Testis (tissue), 2 donors: Measurements from ENCODE around the gene DENND1A.

Experiments used
- CTCF ChIP-seq, 3 experiments: fragments of 450-650 bp in 2 of 3; fragments of 200-600 bp in 1 of 3; sonication (generic) in 1 of 3; IDR thresholded peaks; one replicate each; pipeline ENCODE4 v1.5.1; 2016 to 2019; ENCODE audit warnings: antibody characterized with exemption in 3 of 3, mild to moderate bottlenecking in 2 of 3, moderate library complexity in 1 of 3
- POLR2A ChIP-seq: fragments of 450-650 bp; IDR thresholded peaks from one replicate; pipeline ENCODE4 v1.6.1; 2017; ENCODE audit warnings: antibody characterized with exemption, mild to moderate bottlenecking, moderate library complexity

DNA sequence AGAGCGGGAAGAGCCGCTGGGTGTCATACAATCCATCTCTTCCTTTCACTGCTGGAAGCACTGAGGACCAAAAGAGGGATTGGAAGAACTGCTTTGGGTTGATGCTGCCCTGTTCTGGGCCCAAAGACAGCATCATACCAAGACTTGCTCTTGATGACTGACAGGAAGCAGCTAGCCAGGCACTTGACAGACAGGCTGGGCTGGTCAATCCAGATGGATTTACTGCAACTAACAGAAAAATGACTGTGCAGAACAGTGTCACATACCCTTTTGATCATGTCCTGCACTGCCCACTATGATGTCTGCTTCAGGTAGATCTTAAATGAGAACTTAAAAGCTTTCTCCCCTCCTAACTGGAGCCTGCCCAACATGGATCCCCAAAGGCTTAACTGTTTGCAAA, 416.4 kb downstream of the DENND1A start:
- no peak for TF ChIP-seq POLR2A
- no peak for TF ChIP-seq CTCF (IDR thresholded peaks at IDR 0.05)
